SK-N-SH (cell line): ENCODE results near the gene C22orf31.

ENCODE experiments used
- CTCF ChIP-seq: fragments of 200-600 bp; sonication (generic); IDR thresholded peaks from 2 replicates; pipeline ENCODE4 v1.6.1; 2017; ENCODE audit warnings: antibody characterized with exemption, mild to moderate bottlenecking, moderate library complexity
- RAD21 ChIP-seq: IDR thresholded peaks from 2 replicates; pipeline ENCODE4 v1.6.1; 2012; ENCODE audit warnings: mild to moderate bottlenecking, low read length

GRCh38 chr22:29032014-29032475 is 29.6 kb downstream of the C22orf31 start:
- TF ChIP-seq CTCF = no peak
- TF ChIP-seq RAD21 = no peak
